Measurements from ENCODE around the gene ARHGAP4. TPM values are rescaled to one million over a fixed set of nuclear protein-coding genes. Genes with fewer than 3 reads are reported as not detected.

Gene ARHGAP4
- polyA plus RNA-seq, 3 donors = 21.5 to 43.5 (median 32.8) TPM

- no peak for DNase-seq (ENCODE audit: extremely low read depth in 1 of 11, low read depth in 9 of 11, low spot score in 4 of 11)
Observed at GRCh38 chrX:153917869-153918268, 8.2 kb downstream of the ARHGAP4 start.

- DNase-seq (ENCODE audit: extremely low read depth in 1 of 11, low read depth in 9 of 11, low spot score in 4 of 11) = no peak
Observed at GRCh38 chrX:153913701-153914100, 12.4 kb downstream of the ARHGAP4 start.

- DNase-seq (ENCODE audit: extremely low read depth in 1 of 11, low read depth in 9 of 11, low spot score in 4 of 11) = no peak
Observed at GRCh38 chrX:153913211-153913610, 12.9 kb downstream of the ARHGAP4 start.

- no peak for DNase-seq (ENCODE audit: extremely low read depth in 1 of 11, low read depth in 9 of 11, low spot score in 4 of 11)
Observed at GRCh38 chrX:153911798-153912197, 14.3 kb downstream of the ARHGAP4 start.

- DNase-seq (ENCODE audit: extremely low read depth in 1 of 11, low read depth in 9 of 11, low spot score in 4 of 11) = no peak
Observed at GRCh38 chrX:153910446-153910845, 15.6 kb downstream of the ARHGAP4 start.

GRCh38 chrX:153909980-153910360 lies 16.1 kb downstream of the ARHGAP4 start:
- no peak for DNase-seq (ENCODE audit: extremely low read depth in 1 of 11, low read depth in 9 of 11, low spot score in 4 of 11)

GRCh38 chrX:153909024-153909979 lies 16.8 kb downstream of the ARHGAP4 start:
- DNase-seq (ENCODE audit: extremely low read depth in 1 of 11, low read depth in 9 of 11, low spot score in 4 of 11) = no peak

GRCh38 chrX:153908219-153908860 lies 17.7 kb downstream of the ARHGAP4 start:
- DNase-seq (ENCODE audit: extremely low read depth in 1 of 11, low read depth in 9 of 11, low spot score in 4 of 11) = no peak

- no peak for DNase-seq (ENCODE audit: extremely low read depth in 1 of 11, low read depth in 9 of 11, low spot score in 4 of 11)
Observed at GRCh38 chrX:153907456-153907855, 18.6 kb downstream of the ARHGAP4 start.

- no peak for DNase-seq (ENCODE audit: extremely low read depth in 1 of 11, low read depth in 9 of 11, low spot score in 4 of 11)
Observed at GRCh38 chrX:153906126-153906917, 19.7 kb downstream of the ARHGAP4 start.

GRCh38 chrX:153905481-153906095 lies 20.5 kb downstream of the ARHGAP4 start:
- DNase-seq (ENCODE audit: extremely low read depth in 1 of 11, low read depth in 9 of 11, low spot score in 4 of 11) = no peak

- DNase-seq (ENCODE audit: extremely low read depth in 1 of 11, low read depth in 9 of 11, low spot score in 4 of 11) = no peak
Observed at GRCh38 chrX:153903991-153904957, 21.8 kb downstream of the ARHGAP4 start, which contains the start of gene AVPR2. AVPR2 (plus strand) TSS chrX:153904673; CDS start chrX:153905146, 473 bp downstream.

GRCh38 chrX:153903238-153903980 lies 22.7 kb downstream of the ARHGAP4 start:
- DNase-seq (ENCODE audit: extremely low read depth in 1 of 11, low read depth in 9 of 11, low spot score in 4 of 11) = no peak

- no peak for DNase-seq (ENCODE audit: extremely low read depth in 1 of 11, low read depth in 9 of 11, low spot score in 4 of 11)
Observed at GRCh38 chrX:153902385-153902784, 23.7 kb downstream of the ARHGAP4 start.

GRCh38 chrX:153901753-153902140 lies 24.3 kb downstream of the ARHGAP4 start:
- DNase-seq (ENCODE audit: extremely low read depth in 1 of 11, low read depth in 9 of 11, low spot score in 4 of 11) = no peak

GRCh38 chrX:153900831-153901752 lies 25.0 kb downstream of the ARHGAP4 start:
- no peak for DNase-seq (ENCODE audit: extremely low read depth in 1 of 11, low read depth in 9 of 11, low spot score in 4 of 11)
